Stimulated activated CD8-positive, alpha-beta memory T cell treated with anti-CD3 and anti-CD28 coated beads, Interleukin-15, amount 100 ng/mL, for 1 hour (primary cell): Measurements from ENCODE around the gene SRPRB.

Experiments
- DNase-seq: peaks from one replicate; pipeline ENCODE4 v3.0.0-alpha.2; 2020; ENCODE audit warnings: low read depth

Gene SRPRB

DNA sequence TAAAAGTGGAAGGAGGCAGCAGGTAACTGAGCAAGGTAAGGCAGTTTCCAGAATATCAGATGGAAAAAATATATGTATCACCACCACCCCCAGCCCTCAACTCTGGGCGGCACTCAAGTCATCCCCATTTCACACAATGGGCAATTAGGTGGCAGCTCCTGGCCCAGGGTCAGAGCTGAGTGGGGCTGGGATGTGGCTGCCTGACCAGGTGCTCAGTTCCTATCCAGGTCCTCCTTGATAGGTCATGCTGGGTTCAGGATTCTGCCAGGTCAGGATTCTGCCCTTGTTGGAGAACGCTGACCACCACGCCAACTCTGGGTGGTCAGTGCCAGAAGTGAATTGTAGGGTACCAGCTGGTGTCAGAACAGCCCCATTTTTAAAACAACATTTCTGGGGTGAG lies 60.5 kb downstream of the SRPRB start:
- DNase-seq: no peak

- DNase-seq: no peak
Measured at GRCh38 chr3:133868186-133868585, 62.6 kb downstream of the SRPRB start.

- no peak for DNase-seq
Measured at GRCh38 chr3:133868758-133869475, 63.3 kb downstream of the SRPRB start.

DNA sequence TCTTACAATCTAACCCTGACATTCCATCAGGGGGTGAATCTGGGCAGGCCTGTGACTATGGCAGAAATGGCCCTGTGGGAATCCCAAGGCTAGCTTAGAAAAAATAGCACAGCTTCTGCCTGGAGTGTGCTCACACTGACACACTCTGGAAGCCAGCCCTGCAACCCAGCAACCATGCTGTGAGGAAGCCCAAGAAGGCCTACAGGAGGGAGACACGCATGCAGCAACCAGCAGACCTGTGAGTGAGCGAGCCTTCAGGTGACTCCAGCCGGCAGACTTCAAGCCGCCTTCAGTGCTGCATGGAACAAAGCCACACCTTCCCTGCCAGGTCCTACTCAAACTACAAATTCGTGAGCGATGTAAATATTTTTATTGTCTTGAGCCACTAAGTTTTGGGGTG lies 64.0 kb downstream of the SRPRB start:
- no peak for DNase-seq

- DNase-seq: no peak
Measured at GRCh38 chr3:133870822-133871221, 65.2 kb downstream of the SRPRB start.
